Glomerular visceral epithelial cell (primary cell): Measurements from ENCODE around the gene SENP8.

ENCODE experiments used
- DNase-seq: peaks from one replicate; pipeline ENCODE4 v3.0.0-alpha.2; 2016; ENCODE audit errors: extremely low spot score

The SENP8 gene

DNA sequence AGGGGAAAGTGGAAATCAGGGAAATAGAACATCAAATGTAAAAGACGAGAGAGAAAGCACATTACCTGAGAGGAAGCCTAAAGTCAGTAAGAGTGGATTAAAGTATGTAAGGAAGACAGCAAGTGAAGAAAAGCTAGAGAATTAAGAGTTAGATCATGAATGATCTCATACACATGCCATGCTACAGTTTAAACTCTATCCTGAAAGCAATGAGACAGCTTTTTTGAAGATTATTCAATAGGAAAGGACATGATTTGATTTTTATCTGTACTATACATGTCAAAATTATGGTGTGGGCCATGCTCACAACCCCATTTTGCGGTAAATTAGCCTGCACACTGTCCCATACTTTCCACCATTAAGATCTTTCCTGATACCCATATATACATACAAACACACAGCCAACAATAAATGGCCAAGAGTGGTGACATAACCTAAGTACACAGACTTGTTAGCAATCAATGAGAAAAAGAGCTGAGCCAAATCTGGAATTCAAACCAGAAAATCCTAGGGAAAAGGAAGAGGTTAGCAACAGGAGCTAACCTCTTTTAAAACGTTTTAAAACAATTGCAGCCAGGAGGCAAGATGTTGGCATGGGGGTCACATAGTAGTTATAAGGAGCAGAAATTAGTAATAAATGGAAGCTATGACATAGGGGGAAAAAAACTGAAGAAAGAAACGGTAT lies 4.7 kb upstream of the SENP8 start:
- no peak for DNase-seq

GRCh38 chr15:72116731-72117485 lies 1.3 kb upstream of the SENP8 start:
- DNase-seq, result peak; percentile 28

DNA sequence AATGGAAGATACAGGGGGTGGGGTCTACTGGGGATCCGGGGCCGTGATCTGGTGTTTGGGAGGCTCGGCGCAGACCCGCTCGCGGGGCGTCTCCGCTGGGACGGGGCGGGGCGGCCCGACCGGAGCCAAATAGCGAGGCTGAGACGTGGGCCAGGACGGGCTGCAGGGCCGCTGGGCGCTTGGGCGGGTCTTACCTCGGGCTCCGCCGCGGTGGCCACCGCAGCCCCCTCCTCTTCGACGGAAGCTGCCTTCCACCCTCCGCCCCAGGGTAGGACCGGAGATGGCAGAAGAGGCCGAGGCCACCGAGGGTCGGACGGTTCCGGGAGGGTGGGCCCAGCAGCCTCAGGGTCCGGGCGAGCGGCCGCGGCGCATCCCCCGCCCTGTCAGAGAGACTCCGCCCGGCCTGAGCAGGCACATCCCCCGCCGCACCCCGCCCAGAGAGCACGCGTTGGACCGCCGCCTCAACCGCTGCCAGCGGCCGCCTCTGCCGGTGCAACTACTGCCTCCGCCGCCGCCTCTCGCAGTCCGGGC lies 652 bp upstream of the SENP8 start:
- peak; percentile 84 for DNase-seq

DNA sequence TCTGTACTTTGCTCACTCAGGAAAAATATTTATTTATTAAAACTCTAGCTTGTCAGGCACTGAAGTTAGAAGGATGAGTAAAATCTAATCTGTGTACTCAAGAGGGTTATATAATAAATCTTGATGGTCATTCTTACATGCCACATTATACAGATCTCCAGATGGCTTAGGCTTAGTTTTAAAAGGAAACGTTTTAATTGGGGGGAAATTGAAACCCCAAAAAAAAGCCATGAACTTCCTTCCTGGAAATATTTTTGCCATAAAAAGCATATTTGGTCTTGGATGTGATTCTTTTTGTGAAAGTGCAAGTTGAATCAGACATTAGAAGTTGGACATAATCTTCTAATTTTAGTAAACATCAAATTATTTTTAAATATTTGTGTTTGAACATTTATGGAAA lies 6.0 kb downstream of the SENP8 start:
- no peak for DNase-seq

- no peak for DNase-seq
Observed at GRCh38 chr15:72127724-72128322, 9.6 kb downstream of the SENP8 start.

DNA sequence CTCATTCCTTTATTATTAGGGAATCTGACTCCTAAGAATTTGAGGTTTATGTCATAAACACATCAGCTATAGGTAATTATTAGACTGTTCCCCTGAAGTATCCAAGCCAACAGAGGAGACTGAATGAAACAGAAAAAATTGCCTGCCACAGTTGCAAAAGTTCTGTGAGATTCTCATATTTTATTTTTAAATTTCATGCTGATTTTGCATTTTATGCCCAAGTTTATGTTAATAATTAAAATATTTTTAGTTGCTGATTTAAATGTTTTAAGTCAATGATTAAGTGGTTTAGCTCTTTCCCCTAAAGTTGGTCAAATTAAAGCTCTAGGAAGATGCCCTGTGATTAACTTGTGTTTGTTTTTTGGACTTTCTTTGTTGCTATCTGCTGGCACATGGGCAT lies 10.2 kb downstream of the SENP8 start:
- DNase-seq, result no peak

- no peak for DNase-seq
Observed at GRCh38 chr15:72130272-72130671, 12.1 kb downstream of the SENP8 start.

GRCh38 chr15:72131922-72132321 lies 13.7 kb downstream of the SENP8 start:
- no peak for DNase-seq

GRCh38 chr15:72133211-72133610 lies 15.0 kb downstream of the SENP8 start:
- no peak for DNase-seq

GRCh38 chr15:72135719-72136118 lies 17.5 kb downstream of the SENP8 start:
- DNase-seq, result no peak

GRCh38 chr15:72136170-72137051 lies 18.2 kb downstream of the SENP8 start:
- DNase-seq, result peak; percentile 30

DNA sequence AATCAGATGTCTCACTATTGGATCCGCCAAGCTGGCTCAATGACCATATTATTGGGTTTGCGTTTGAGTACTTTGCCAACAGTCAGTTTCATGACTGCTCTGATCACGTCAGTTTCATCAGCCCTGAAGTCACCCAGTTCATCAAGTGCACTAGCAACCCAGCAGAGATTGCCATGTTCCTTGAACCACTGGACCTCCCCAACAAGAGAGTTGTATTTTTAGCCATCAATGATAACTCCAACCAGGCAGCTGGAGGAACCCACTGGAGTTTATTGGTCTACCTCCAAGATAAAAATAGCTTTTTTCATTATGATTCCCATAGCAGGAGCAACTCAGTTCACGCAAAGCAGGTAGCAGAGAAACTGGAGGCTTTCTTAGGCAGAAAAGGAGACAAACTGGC lies 21.5 kb downstream of the SENP8 start:
- DNase-seq, result no peak

DNA sequence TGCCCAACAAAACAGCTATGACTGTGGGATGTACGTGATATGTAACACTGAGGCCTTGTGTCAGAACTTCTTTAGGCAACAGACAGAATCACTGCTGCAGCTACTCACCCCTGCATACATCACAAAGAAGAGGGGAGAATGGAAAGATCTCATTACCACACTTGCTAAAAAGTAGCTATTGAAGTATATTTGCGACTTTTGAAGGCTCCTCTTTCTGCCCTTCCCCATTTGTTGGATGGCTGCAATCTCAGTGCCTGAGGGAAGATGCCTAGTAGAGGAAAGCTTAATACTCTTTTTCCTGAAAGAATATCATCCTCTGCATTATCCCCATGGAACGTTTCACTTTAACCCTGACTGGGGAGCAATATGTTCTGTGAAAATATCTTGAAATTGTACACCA lies 21.9 kb downstream of the SENP8 start:
- no peak for DNase-seq

- no peak for DNase-seq
Observed at GRCh38 chr15:72141171-72142084, 23.2 kb downstream of the SENP8 start.

DNA sequence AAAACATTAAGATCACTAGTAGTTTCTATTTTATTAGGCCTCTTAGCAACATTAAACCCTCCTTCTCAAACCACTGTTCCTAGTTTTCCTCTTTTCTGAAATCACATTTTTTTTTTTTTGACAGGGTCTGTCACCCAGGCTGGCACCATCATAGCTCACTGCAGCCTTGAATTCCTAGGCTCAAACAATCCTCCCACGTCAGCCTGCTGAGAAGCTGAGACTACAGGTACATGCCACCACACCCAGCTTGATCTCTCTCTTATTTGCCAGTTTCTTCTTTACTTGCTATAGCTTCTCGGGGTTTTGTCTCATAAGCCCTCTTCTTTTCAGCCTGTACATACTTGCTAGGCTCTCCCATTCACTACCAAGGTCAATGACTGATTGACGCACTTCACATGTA lies 28.0 kb downstream of the SENP8 start:
- DNase-seq, result no peak

- no peak for DNase-seq
Observed at GRCh38 chr15:72146934-72147333, 28.7 kb downstream of the SENP8 start.

DNA sequence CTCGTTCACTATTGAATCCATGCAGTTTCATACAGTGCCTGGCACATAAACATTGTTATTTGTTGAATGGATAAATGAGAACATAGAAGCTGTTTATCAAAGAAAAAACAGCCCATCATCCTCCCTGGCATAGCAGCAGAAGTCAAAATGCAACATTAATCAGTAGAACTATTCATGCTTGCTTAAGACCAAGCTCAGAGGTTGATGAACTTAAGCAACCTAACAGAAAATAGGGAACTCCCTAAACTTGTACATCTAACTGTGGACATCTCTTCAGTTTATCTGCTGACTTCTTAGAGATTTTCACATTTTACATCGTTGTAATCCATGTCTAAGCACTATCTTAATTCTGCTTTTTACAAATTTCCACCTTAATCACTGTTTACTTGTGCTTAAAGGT lies 29.2 kb downstream of the SENP8 start:
- no peak for DNase-seq

- no peak for DNase-seq
Observed at GRCh38 chr15:72153269-72154000, 35.2 kb downstream of the SENP8 start.

GRCh38 chr15:72154316-72154715 lies 36.1 kb downstream of the SENP8 start:
- no peak for DNase-seq

DNA sequence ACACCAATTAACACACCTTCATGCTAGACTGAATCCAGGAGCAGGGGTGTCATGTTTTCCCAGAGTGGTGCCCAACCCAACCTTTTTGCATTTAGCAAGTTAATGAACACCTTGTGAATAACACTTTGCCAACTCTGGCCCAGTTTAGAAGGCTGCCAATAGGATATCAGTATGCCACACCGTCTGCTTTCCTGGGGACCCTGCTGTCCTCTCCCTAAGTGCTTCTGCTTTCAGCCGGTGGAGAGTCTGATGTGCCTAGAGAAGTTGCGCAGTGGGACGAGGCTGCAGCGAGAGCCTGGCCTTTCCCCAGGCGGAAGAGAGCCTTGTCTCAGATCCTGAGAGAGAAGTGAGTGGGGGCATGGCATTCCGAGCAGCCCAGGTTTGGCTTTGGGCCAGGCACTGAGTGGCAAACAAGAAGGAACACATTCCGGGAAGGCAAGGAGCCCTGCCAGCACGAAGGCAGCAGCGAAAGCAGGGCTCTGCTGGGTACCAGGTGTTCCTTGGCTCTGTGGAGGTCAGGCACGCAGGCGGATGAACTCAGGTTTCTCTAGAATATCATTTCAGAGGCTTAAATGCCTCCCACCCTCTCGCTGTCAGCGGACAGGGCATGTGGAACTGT lies 36.9 kb downstream of the SENP8 start:
- peak; percentile 95 for DNase-seq
